Lung (tissue), 12 donors: ENCODE data around the gene SLC25A12. TPM values are rescaled to one million over a fixed set of nuclear protein-coding genes. Genes with fewer than 3 reads are reported as not detected.

Source experiments
- ATAC-seq: fragments of 200-7000 bp; cut with Tn5 transposase; one replicate; pipeline ENCODE4 v1.9.1; 2020; ENCODE audit warnings: moderate number of reproducible peaks; ENCODE audit not compliant: insufficient read depth, low FRiP score
- DNase-seq, 3 donors: peaks; one replicate each; pipeline ENCODE4 v3.0.0-alpha.2; 2013 to 2017
- H3K27ac ChIP-seq, 2 donors: one replicate each; pipeline ENCODE4 v1.5.1; 2013; ENCODE audit warnings: mild to moderate bottlenecking in 2 of 2, moderate library complexity in 2 of 2, control low read depth in 1 of 2, inconsistent platforms in 1 of 2, low read depth in 1 of 2, low read length in 1 of 2
- H3K27me3 ChIP-seq, 3 donors: one replicate each; pipeline ENCODE4 v1.5.1; 2013; ENCODE audit warnings: low read length in 2 of 3; ENCODE audit not compliant: control insufficient read depth in 3 of 3, insufficient read depth in 3 of 3
- H3K36me3 ChIP-seq, 4 donors: one replicate each; pipeline ENCODE4 v1.5.1; 2013; ENCODE audit warnings: low read length in 4 of 4, mild to moderate bottlenecking in 1 of 4, moderate library complexity in 1 of 4; ENCODE audit not compliant: control insufficient read depth in 4 of 4, insufficient read depth in 4 of 4
- H3K4me1 ChIP-seq, 5 donors: one replicate each; pipeline ENCODE4 v1.5.1; 2013; ENCODE audit warnings: low read length in 5 of 5, mild to moderate bottlenecking in 2 of 5, moderate library complexity in 1 of 5; ENCODE audit not compliant: control insufficient read depth in 5 of 5, insufficient read depth in 5 of 5
- H3K4me3 ChIP-seq: one replicate; pipeline ENCODE4 v1.5.1; 2013; ENCODE audit warnings: mild to moderate bottlenecking, control low read depth, moderate library complexity
- H3K9ac ChIP-seq, 2 donors: one replicate each; pipeline ENCODE4 v1.5.1; 2013; ENCODE audit warnings: low read length in 2 of 2, control low read depth in 1 of 2; ENCODE audit not compliant: insufficient read depth in 1 of 2
- H3K9me3 ChIP-seq, 4 donors: one replicate each; pipeline ENCODE4 v1.5.1; 2013; ENCODE audit warnings: low read length in 3 of 4, mild to moderate bottlenecking in 1 of 4, moderate library complexity in 1 of 4; ENCODE audit not compliant: control insufficient read depth in 4 of 4, insufficient read depth in 3 of 4
- WGBS, 2 donors: extraction: QIAGEN DNeasy Blood & Tissue Kit; methylation state at CpG; one replicate each; pipeline ENCODE4 v1.1.7; 2013; 5-methylcytosine and 5-hydroxymethylcytosine counted together
- polyA plus RNA-seq, 2 donors: library from polyadenylated mRNA; stranded (reverse); fragments of 200-250 nt; gene quantifications; one replicate each; pipeline ENCODE4 v1.2.1, GENCODE V29; 2013
- total RNA-seq, 2 donors: library from RNA; depleted of rRNA in 1 of 2; stranded (reverse); fragments of >200 nt in 1 of 2; gene quantifications; one replicate each; pipeline ENCODE4 v1.2.1, GENCODE V29; 2014 to 2021
- TF ChIP-seq, protein P1 (sequence below): IDR thresholded peaks from 2 replicates; pipeline ENCODE4 v1.5.1; 2012; ENCODE audit warnings: mild to moderate bottlenecking; ENCODE audit errors: control extremely low read depth, extremely low read depth
- donor health status: control.
- donor health status: control.
- donor health status: Bipolar disorder and iron deficiency.
- donor health status: healthy.
- donor health status: DM: yes; HTN: yes; CAD: no.

The SLC25A12 gene
- total and polyA plus RNA-seq, 4 donors, result 6.9 to 22.4 (median 14.2) TPM

DNA sequence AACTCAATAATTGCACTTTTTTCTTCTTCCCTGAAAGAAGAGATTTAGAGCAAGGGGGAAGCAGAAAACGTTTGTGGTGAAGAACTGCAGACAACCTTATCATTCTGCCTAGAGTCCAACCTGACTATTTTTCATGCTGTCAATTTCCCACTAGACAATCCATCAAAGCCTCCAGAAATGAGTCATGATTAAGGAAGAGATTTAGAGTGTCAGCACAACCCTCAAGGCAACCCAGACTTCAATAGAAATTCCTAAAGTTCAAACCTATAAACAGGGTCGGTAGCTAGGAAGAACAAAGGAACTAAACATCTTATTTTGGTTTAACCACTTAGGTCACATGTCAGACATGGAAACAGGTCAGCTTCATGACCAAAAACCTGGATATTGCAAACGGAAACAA is 86.9 kb downstream of the SLC25A12 start:
- H3K27ac ChIP-seq, result no peak overlapping the region
- no peak overlapping the region for H3K9ac ChIP-seq
- H3K9me3 ChIP-seq, result no peaks in the 10 kb centered on the region
- H3K27me3 ChIP-seq, result no peaks in the 10 kb centered on the region
- TF ChIP-seq, protein P1, sequence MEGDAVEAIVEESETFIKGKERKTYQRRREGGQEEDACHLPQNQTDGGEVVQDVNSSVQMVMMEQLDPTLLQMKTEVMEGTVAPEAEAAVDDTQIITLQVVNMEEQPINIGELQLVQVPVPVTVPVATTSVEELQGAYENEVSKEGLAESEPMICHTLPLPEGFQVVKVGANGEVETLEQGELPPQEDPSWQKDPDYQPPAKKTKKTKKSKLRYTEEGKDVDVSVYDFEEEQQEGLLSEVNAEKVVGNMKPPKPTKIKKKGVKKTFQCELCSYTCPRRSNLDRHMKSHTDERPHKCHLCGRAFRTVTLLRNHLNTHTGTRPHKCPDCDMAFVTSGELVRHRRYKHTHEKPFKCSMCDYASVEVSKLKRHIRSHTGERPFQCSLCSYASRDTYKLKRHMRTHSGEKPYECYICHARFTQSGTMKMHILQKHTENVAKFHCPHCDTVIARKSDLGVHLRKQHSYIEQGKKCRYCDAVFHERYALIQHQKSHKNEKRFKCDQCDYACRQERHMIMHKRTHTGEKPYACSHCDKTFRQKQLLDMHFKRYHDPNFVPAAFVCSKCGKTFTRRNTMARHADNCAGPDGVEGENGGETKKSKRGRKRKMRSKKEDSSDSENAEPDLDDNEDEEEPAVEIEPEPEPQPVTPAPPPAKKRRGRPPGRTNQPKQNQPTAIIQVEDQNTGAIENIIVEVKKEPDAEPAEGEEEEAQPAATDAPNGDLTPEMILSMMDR, result no peak
- H3K4me3 ChIP-seq, result no peak overlapping the region
- peaks cover 0 to 9% (median 4%) of the 10 kb centered on the region in 4 donors for H3K36me3 ChIP-seq
- DNase-seq (no peak), ATAC-seq (no peak)
- WGBS, 2 donors, result 21 to 36% methylated on average over 3 of the region's 3 CpGs
- H3K4me1 ChIP-seq, result peaks cover 0 to 18% (median 3%) of the 10 kb centered on the region in 5 donors

DNA sequence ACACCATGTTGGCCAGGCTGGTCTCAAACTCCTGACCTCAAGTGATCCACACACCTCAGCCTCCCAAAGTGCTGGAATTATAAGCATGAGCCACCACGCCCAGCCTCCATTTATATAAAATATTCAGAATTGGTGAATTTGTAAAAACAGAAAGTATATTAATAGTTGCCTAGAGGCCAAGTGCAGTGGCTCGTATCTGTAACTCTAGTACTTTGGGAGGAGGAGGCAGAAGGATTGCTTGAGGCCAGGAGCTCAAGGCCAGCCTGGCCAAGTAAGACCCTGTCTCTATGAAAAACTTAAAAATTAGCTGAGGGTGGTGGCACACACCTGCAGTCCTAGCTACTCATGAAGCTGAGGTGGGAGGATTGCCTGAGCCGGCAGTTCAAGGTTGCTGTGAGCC is 89.6 kb downstream of the SLC25A12 start:
- H3K9ac ChIP-seq, result no peak overlapping the region
- no peak overlapping the region for H3K4me3 ChIP-seq
- WGBS, 2 donors, result 98% methylated on average over 3 of the region's 3 CpGs
- no peak for ATAC-seq
- no peaks in the 10 kb centered on the region for H3K27me3 ChIP-seq
- DNase-seq, result no peak
- no peak overlapping the region for H3K27ac ChIP-seq
- no peaks in the 10 kb centered on the region for H3K4me1 ChIP-seq
- TF ChIP-seq, protein P1, result no peak
- no peaks in the 10 kb centered on the region for H3K9me3 ChIP-seq
- peaks cover 2 to 14% (median 6%) of the 10 kb centered on the region in 4 donors for H3K36me3 ChIP-seq

DNA sequence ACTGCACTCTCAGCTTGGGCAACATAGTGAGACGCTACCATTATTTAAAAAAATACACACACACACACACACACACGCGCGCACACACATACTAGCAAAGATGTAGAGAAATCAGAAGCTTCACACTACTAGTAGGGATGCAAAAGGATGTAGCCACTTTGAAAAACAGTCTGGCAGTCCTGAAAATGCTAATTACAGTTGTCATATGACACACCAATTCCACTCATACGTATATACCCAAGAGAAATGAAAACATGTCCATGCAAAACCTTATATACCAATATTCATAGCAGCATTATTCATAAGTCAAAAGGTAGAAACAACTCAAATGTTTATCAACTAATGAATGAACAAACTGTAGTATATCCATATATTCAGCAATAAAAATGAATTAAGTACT is 90.3 kb downstream of the SLC25A12 start:
- Histone ChIP-seq H3K9me3 (no peaks in the 10 kb centered on the region), H3K4me1 (no peaks in the 10 kb centered on the region), H3K4me3 (no peak overlapping the region), H3K27ac (no peak overlapping the region), H3K36me3 (peaks cover 3 to 17% (median 6%) of the 10 kb centered on the region in 4 donors), H3K27me3 (no peaks in the 10 kb centered on the region), H3K9ac (no peak overlapping the region)
- DNase-seq, result no peak
- 87 to 91% methylated on average over 5 of the region's 5 CpGs for WGBS, 2 donors
- no peak for ATAC-seq
- TF ChIP-seq, protein P1, result no peak

DNA sequence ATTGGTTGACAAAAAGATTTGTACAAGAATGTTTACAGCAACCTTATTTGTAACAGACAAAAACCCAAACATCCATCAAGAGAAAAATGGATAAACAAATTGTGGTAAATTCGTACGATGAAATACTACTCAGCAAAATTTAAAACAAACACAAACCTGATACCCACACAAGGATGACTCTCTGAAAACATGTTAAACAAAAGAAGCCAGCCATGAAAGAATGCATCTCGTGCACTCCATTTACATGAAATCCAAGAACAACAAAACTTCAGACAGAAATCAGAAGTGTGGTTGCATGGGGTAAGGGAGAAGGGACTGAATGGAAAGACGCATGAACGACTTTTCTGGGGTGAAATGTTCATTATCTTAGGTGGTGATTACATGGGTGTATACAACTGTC is 93.4 kb downstream of the SLC25A12 start:
- WGBS, 2 donors, result 86 to 94% methylated on average over 5 of the region's 5 CpGs
- TF ChIP-seq, protein P1, result no peak
- no peak overlapping the region for H3K27ac ChIP-seq
- DNase-seq (no peak), ATAC-seq (no peak)
- H3K9me3 ChIP-seq, result no peaks in the 10 kb centered on the region
- H3K4me3 ChIP-seq, result no peak overlapping the region
- peaks cover 0 to 8% (median 6%) of the 10 kb centered on the region in 4 donors for H3K36me3 ChIP-seq
- no peaks in the 10 kb centered on the region for H3K4me1 ChIP-seq
- no peaks in the 10 kb centered on the region for H3K27me3 ChIP-seq
- H3K9ac ChIP-seq, result no peak overlapping the region
